Keratinocyte (primary cell): ENCODE results near the gene C16orf82. TPM values are rescaled to one million over a fixed set of nuclear protein-coding genes. Genes with fewer than 3 reads are reported as not detected.

Source experiments
- DNase-seq: peaks from one replicate; pipeline ENCODE4 v3.0.0-alpha.2; 2011; ENCODE audit warnings: low read depth, missing footprints, low spot score
- FAIRE-seq: peaks from 2 replicates; lab custom pipeline; 2011; peaks lifted over from hg19 to GRCh38; lab: Jason Lieb, UNC
- H2AFZ ChIP-seq: 2 replicates; pipeline ENCODE4 v1.6.0; 2012; ENCODE audit warnings: low read length, control low read depth, inconsistent platforms; ENCODE audit not compliant: control insufficient read depth
- H3K27ac ChIP-seq: 2 replicates; pipeline ENCODE4 v1.5.1; 2011; ENCODE audit warnings: low read length; ENCODE audit not compliant: control insufficient read depth, insufficient read depth
- H3K27me3 ChIP-seq: 3 replicates; pipeline ENCODE4 v1.6.0; 2011; ENCODE audit warnings: low read length; ENCODE audit not compliant: control insufficient read depth, insufficient read depth; ENCODE audit errors: extremely low read depth
- H3K36me3 ChIP-seq, 2 experiments: 2 replicates in 1 of 2; 3 replicates in 1 of 2; pipeline ENCODE4 v1.5.1; 2011; ENCODE audit warnings: low read length in 2 of 2, mild to moderate bottlenecking in 1 of 2; ENCODE audit not compliant: control insufficient read depth in 2 of 2, insufficient read depth in 2 of 2; ENCODE audit errors: extremely low read depth in 1 of 2
- H3K4me1 ChIP-seq: 3 replicates; pipeline ENCODE4 v1.5.1; 2011; ENCODE audit warnings: low read length; ENCODE audit not compliant: control insufficient read depth, insufficient read depth; ENCODE audit errors: extremely low read depth
- H3K4me2 ChIP-seq: 3 replicates; pipeline ENCODE4 v1.6.0; 2011; ENCODE audit warnings: low read depth, low read length; ENCODE audit not compliant: control insufficient read depth, insufficient read depth; ENCODE audit errors: extremely low read depth
- H3K4me3 ChIP-seq, 3 experiments: fragments of 200-600 bp in 1 of 3; sonication (generic) in 1 of 3; 2 replicates in 2 of 3; 3 replicates in 1 of 3; pipeline ENCODE4 v1.5.1; 2011 to 2016; ENCODE audit warnings: low read length in 3 of 3, mild to moderate bottlenecking in 3 of 3, control low read depth in 2 of 3, inconsistent platforms in 1 of 3, low read depth in 1 of 3, mixed read lengths in 1 of 3, mixed run types in 1 of 3, moderate library complexity in 1 of 3; ENCODE audit not compliant: control insufficient read depth in 2 of 3, insufficient read depth in 2 of 3; ENCODE audit errors: extremely low read depth in 1 of 3
- H3K79me2 ChIP-seq: 2 replicates; pipeline ENCODE4 v1.6.0; 2012; ENCODE audit warnings: low read length; ENCODE audit not compliant: control insufficient read depth, insufficient read depth
- H3K9ac ChIP-seq: 3 replicates; pipeline ENCODE4 v1.6.0; 2011; ENCODE audit warnings: low read length; ENCODE audit not compliant: control insufficient read depth, insufficient read depth; ENCODE audit errors: extremely low read depth
- H3K9me1 ChIP-seq: 3 replicates; pipeline ENCODE4 v1.6.0; 2011; ENCODE audit warnings: low read length; ENCODE audit not compliant: control insufficient read depth, insufficient read depth; ENCODE audit errors: extremely low read depth
- H3K9me3 ChIP-seq: 2 replicates; pipeline ENCODE4 v1.5.1; 2012; ENCODE audit warnings: low read depth, low read length; ENCODE audit not compliant: control insufficient read depth
- H4K20me1 ChIP-seq: 3 replicates; pipeline ENCODE4 v1.6.0; 2011; ENCODE audit warnings: low read length; ENCODE audit not compliant: control insufficient read depth, insufficient read depth; ENCODE audit errors: extremely low read depth
- EZH2 ChIP-seq: IDR thresholded peaks from one replicate; pipeline ENCODE4 v1.6.1; 2012; ENCODE audit warnings: inconsistent platforms, mild to moderate bottlenecking, low read length, moderate library complexity
- dilution Hi-C: fragments of 300-500 bp; cut with MboI; formaldehyde crosslinking; loops from one replicate; pipeline ENCODE4 v1.7.0; 2020; ENCODE audit warnings: low sequenced_read_pairs; ENCODE audit not compliant: extremely low pct_ligation_motif_present
- polyA plus RNA-seq, 5 experiments: library from polyadenylated mRNA; depleted of rRNA in 3 of 5; stranded (reverse) in 3 of 5; stranded (forward) in 1 of 5; unstranded in 1 of 5; fragments of >200 nt; gene quantifications; 1 replicate in 1 of 5; 2 replicates in 3 of 5; 3 replicates in 1 of 5; pipeline versions ENCODE4 v1.2.1 to v1.2.3, GENCODE V29; 2011 to 2012; ENCODE audit warnings: missing spikeins in 2 of 5, low read depth in 1 of 5, low replicate concordance in 1 of 5
- TF ChIP-seq, protein P1 (sequence below), 3 experiments: IDR thresholded peaks in 1 of 3; conservative IDR thresholded peaks in 1 of 3; optimal IDR thresholded peaks in 1 of 3; 2 replicates in 2 of 3; 3 replicates in 1 of 3; pipeline versions ENCODE3 to v1.5.1; 2011; ENCODE audit warnings: low read length in 3 of 3, mild to moderate bottlenecking in 3 of 3, moderate library complexity in 2 of 3, control low read depth in 1 of 3, inconsistent platforms in 1 of 3; ENCODE audit not compliant: insufficient read depth in 2 of 3; ENCODE audit errors: extremely low read depth in 1 of 3

C16orf82 gene
- polyA plus RNA-seq, 1 donor (not counting 4 experiments of a cell fraction or from before 2014, with no cell fraction given): not detected

DNA sequence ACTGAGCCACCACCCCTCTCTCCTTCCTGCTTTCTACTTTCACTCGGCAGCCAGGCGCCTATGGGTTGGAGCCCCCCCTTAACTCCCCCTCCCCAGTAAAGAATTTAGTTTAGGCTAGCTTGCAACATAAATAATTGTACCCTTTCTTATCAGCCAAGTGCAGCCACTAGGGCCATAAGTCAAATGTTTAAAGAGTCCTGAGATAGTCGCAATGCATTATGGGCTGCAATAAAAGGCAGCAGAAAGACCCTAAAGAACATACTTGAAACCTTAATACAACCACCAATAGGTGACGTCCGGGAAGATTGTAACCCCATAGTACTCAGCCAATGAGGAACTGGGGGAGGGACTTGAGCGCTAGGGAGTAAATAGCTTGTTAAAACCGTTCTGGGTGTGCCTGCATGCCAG lies 40.5 kb downstream of the C16orf82 start:
- Histone ChIP-seq H3K9me3 (no peaks in the 10 kb centered on the region), H3K79me2 (no peaks in the 10 kb centered on the region), H3K4me3 (no peak overlapping the region), H3K4me2 (no peak overlapping the region), H3K36me3 (no peaks in the 10 kb centered on the region), H3K9ac (no peak overlapping the region), H3K27me3 (peaks cover 7% of the 10 kb centered on the region), H3K4me1 (no peaks in the 10 kb centered on the region), H3K9me1 (no peaks in the 10 kb centered on the region), H3K27ac (no peak overlapping the region), H4K20me1 (no peaks in the 10 kb centered on the region), H2AFZ (no peak overlapping the region)
- TF ChIP-seq EZH2: no peak
- TF ChIP-seq, protein P1, sequence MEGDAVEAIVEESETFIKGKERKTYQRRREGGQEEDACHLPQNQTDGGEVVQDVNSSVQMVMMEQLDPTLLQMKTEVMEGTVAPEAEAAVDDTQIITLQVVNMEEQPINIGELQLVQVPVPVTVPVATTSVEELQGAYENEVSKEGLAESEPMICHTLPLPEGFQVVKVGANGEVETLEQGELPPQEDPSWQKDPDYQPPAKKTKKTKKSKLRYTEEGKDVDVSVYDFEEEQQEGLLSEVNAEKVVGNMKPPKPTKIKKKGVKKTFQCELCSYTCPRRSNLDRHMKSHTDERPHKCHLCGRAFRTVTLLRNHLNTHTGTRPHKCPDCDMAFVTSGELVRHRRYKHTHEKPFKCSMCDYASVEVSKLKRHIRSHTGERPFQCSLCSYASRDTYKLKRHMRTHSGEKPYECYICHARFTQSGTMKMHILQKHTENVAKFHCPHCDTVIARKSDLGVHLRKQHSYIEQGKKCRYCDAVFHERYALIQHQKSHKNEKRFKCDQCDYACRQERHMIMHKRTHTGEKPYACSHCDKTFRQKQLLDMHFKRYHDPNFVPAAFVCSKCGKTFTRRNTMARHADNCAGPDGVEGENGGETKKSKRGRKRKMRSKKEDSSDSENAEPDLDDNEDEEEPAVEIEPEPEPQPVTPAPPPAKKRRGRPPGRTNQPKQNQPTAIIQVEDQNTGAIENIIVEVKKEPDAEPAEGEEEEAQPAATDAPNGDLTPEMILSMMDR (optimal IDR thresholded peaks at IDR 0.05 in 1 of 3, IDR thresholded peaks at IDR 0.05 in 1 of 3, conservative IDR thresholded peaks at IDR 0.05 in 1 of 3; ENCODE audit: extremely low read depth in 1 of 3, insufficient read depth in 2 of 3, low read length in 3 of 3): no peak
- DNase-seq (no peak), FAIRE-seq (no peak)
- dilution Hi-C loops: no loop called here

DNA sequence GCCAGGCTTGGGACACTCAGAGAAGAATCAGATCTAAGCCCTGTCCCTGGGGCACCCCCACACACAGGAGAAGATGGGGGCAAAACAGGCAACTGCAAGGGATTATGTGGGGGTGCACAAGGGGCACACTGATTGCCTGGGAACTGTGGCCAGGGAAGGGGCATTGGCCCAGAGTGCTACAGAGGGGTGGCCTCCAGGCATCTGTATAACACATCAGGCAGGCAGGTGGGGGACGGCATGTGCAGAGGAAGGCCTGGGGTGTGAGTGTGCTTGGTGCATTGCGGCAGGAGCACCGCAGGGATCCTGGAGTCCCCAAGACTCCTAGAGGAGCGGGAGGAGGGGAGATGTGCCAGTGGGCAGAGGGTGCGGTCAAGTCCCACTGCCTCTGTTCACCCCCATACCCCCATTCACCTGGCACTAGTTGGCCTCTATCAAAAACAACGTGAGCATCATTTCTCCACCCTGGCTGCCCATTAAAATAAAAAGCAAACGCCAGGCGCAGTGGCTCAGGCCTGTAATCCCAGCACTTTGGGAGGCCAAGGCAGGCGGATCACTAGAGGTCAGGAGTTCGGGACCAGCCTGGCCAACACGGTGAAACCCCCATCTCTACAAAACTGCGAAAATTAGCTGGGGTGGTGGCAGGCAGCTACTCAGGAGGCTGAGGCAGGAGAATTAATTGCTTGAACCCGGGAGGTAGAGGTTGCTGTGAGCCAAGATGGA lies 41.5 kb downstream of the C16orf82 start:
- no peaks in the 10 kb centered on the region for H3K9me1 ChIP-seq
- H3K27ac ChIP-seq: no peak overlapping the region
- H3K9ac ChIP-seq: no peak overlapping the region
- no peaks in the 10 kb centered on the region for H3K36me3 ChIP-seq
- no peak overlapping the region for H3K4me3 ChIP-seq
- H3K4me2 ChIP-seq: no peak overlapping the region
- FAIRE-seq (no peak), DNase-seq (no peak)
- H3K4me1 ChIP-seq: no peaks in the 10 kb centered on the region
- TF ChIP-seq, protein P1 (optimal IDR thresholded peaks at IDR 0.05 in 1 of 3, IDR thresholded peaks at IDR 0.05 in 1 of 3, conservative IDR thresholded peaks at IDR 0.05 in 1 of 3; ENCODE audit: extremely low read depth in 1 of 3, insufficient read depth in 2 of 3, low read length in 3 of 3): no peak
- no peak for TF ChIP-seq EZH2
- H2AFZ ChIP-seq: no peak overlapping the region
- H3K79me2 ChIP-seq: no peaks in the 10 kb centered on the region
- H3K27me3 ChIP-seq: peaks cover 7% of the 10 kb centered on the region
- H4K20me1 ChIP-seq: no peaks in the 10 kb centered on the region
- dilution Hi-C loops: no loop called here
- H3K9me3 ChIP-seq: no peaks in the 10 kb centered on the region
